H1 (cell line): ENCODE measurements around the gene CENPC.
"Not testable (repeated sequence)": the region's sequence is repeated elsewhere in the genome, so short reads cannot be mapped to it uniquely, and the experiment has no call there.

Experiments
- CHD1 ChIP-seq: IDR thresholded peaks from 2 replicates; pipeline ENCODE4 v1.6.1; 2012; ENCODE audit warnings: low read depth, low read length, improper control_type of control experiment
- EZH2 ChIP-seq: fragments of 200-600 bp; sonication (generic); IDR thresholded peaks from 2 replicates; pipeline ENCODE4 v1.7.1; 2012; ENCODE audit warnings: low read depth, mild to moderate bottlenecking, moderate library complexity, low read length, inconsistent platforms; ENCODE audit not compliant: severe bottlenecking
- NRF1 ChIP-seq: IDR thresholded peaks from 2 replicates; pipeline ENCODE4 v1.6.1; 2011; ENCODE audit warnings: mild to moderate bottlenecking, low read depth, low read length, improper control_type of control experiment
- TAF1 ChIP-seq: IDR thresholded peaks from 2 replicates; pipeline ENCODE4 v1.6.1; 2011; ENCODE audit warnings: mild to moderate bottlenecking, low read depth, low read length

DNA sequence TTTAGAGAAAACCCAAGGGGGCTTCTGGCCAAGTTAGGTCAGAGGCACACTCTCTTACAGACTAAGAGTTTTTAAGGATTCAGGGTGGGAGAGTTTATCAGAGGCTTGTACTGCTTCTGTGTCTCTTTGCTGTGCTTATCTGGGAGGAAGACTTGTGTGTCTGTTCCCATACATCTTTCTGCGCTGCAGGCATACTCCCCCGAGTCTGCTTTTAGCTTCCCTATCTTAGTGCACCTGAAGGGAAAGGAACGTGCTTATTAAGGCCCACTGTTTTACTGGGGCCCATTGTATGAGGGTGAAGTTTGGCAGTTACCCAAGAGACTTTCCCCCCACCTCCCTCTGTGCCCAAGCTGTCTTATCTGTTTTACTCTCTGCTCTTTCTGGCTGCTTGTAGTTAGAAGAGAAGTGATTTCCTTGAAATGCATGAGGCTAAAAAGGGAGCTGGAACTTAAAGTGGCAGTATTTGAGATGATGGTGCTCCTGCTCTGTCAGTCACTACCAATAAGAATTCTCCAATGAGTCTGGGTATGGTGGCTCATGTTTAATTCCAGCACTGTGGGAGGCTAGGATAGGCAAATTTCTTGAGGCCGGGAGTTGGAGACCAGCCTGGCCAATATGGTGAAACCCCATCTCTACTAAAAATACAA, 7.0 kb upstream of the CENPC start:
- not testable (repeated sequence) for TF ChIP-seq NRF1, TAF1, CHD1, EZH2
